Calu3 (cell line): Measurements from ENCODE around the gene XAB2. TPM values are rescaled to one million over a fixed set of nuclear protein-coding genes. Genes with fewer than 3 reads are reported as not detected.
A peak's percentile ranks its signal among the peaks of the same experiment; 100 is the strongest.

Source experiments
- Bru-seq: library from RNA; stranded (reverse); fragments of 400-500 nt; gene quantifications from one replicate; lab custom pipeline; 2021; lab: Mats Ljungman, UMichigan
- BruChase-seq, 2 experiments: library from RNA; stranded (reverse); fragments of 400-500 nt; gene quantifications; one replicate each; lab custom pipeline; 2021; lab: Mats Ljungman, UMichigan
- BruUV-seq: library from RNA; stranded (reverse); fragments of 400-500 nt; replicated peaks from 2 replicates; lab custom pipeline; 2021; lab: Mats Ljungman, UMichigan
- CTCF ChIA-PET: fragments of 300-600 bp; sonication (Branson Sonifier 250); formaldehyde crosslinking; loops from one replicate; lab custom pipeline; 2022; ENCODE audit warnings: antibody characterized with exemption; lab: Charles Lee
- DNase-seq: peaks from one replicate; pipeline ENCODE4 v3.0.0; 2022
- H3K27ac Mint-ChIP-seq: one replicate; pipeline ENCODE4 v1.8.0; 2022; ENCODE audit warnings: mixed read lengths; ENCODE audit not compliant: unreplicated experiment
- H3K27me3 Mint-ChIP-seq: one replicate; pipeline ENCODE4 v1.8.0; 2022; ENCODE audit warnings: mixed read lengths; ENCODE audit not compliant: unreplicated experiment
- H3K36me3 Mint-ChIP-seq: one replicate; pipeline ENCODE4 v1.8.0; 2022; ENCODE audit warnings: mild to moderate bottlenecking, moderate library complexity, mixed read lengths; ENCODE audit not compliant: insufficient read depth, unreplicated experiment
- H3K4me1 Mint-ChIP-seq: one replicate; pipeline ENCODE4 v1.8.0; 2022; ENCODE audit warnings: mild to moderate bottlenecking, low read depth, mixed read lengths; ENCODE audit not compliant: unreplicated experiment
- H3K4me3 Mint-ChIP-seq: one replicate; pipeline ENCODE4 v1.8.0; 2022; ENCODE audit warnings: mild to moderate bottlenecking, low read depth, moderate library complexity, mixed read lengths; ENCODE audit not compliant: unreplicated experiment
- H3K9me3 Mint-ChIP-seq: one replicate; pipeline ENCODE4 v1.8.0; 2022; ENCODE audit warnings: low read depth, mixed read lengths; ENCODE audit not compliant: unreplicated experiment
- CTCF ChIP-seq: fragments of 200-600 bp; IDR thresholded peaks from one replicate; pipeline ENCODE4 v1.8.0; 2022; ENCODE audit warnings: antibody characterized with exemption; ENCODE audit not compliant: unreplicated experiment
- intact Hi-C: fragments of 100-400 bp; cut with micrococcal nuclease; formaldehyde crosslinking; loops from one replicate; pipeline ENCODE4 v1.10.0; 2022; ENCODE audit not compliant: unreplicated experiment
- long read RNA-seq: library from polyadenylated mRNA; stranded (forward); transcript quantifications from one replicate; pipeline ENCODE4 v2.0.0, GENCODE V29; 2022
- total RNA-seq: library from RNA; stranded (reverse); gene quantifications from 2 replicates; pipeline ENCODE4 v1.2.3, GENCODE V29; 2022

The XAB2 gene
- total RNA-seq (33.0 and 36.5 TPM in 2 replicates), Bru-seq, nascent RNA (percentile 53 among the genes with signal in this experiment), BruChase-seq, experiment 1, labeled RNA remaining after a 6-hour chase (percentile 77 among the genes with signal in this experiment), BruChase-seq, experiment 2, labeled RNA remaining after a 2-hour chase (percentile 70 among the genes with signal in this experiment)
- long read RNA-seq, transcript XAB2-201 (19 exons, 2,667 nt): major isoform, 23 of 40 reads
- long read RNA-seq, partial matches to known transcripts: 13 of 40 reads
- long read RNA-seq, other reads (novel, unspliced or antisense): 4 of 40 reads

DNA sequence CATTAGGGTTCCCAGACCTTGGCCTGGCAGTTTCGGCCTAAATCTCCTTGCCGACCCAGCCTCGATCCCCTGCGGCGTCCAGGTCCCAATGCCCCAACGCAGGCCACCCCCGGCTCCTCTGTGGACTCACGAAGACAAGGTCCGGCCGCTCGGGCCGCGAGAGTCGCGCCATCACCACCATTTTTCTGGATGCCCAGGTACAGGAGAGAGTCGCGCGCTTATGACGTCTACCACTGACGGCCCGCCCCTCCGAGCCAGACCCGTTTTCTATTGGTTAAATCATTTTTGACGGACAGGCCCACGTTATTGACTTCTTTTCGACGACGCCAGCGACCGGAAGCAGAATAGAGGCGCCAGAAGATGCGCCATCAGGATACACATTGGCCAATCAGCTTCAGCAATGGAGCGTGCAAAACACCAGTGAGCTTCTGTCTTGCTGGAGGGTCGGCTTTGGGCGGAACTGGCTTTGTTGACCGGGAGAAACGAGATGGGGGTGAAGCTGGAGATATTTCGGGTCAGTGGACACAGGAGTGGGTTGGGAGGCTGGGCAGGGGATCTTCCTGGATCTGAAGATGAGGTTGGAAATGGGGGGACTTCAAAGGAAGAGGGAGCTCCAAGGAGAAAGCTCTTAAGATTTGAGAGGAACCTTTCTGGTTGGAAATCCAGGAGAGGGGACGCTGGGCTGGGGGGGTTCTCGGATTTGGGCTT lies at the start of gene XAB2, which contains the start of gene PET100:
TSS of gene XAB2 (minus strand) at position 199 of the 708 bp plus-strand sequence. CDS start at position 181, 18 bp downstream.
TSS of gene PET100 (plus strand) at position 447 of the 708 bp plus-strand sequence. CDS start at position 488, 41 bp downstream.
- peak; percentile 86 for DNase-seq
- no peak for TF ChIP-seq CTCF
- Mint-ChIP-seq H3K36me3 (peaks cover 41% of the 10 kb centered on the region), H3K27ac (peak within 1 kb of the TSS; percentile 93), H3K4me3 (peak within 1 kb of the TSS; percentile 95), H3K27me3 (no peaks in the 10 kb centered on the region), H3K4me1 (peaks cover 7% of the 10 kb centered on the region), H3K9me3 (no peaks in the 10 kb centered on the region)
- intact Hi-C loops: no loop called here
- no TSS peak for BruUV-seq
- CTCF ChIA-PET: interaction anchor here (0.6 to 1.4 kb wide), 8 partner anchors 9 to 188 kb away, joined by 3 to 7 read pairs (median 6); partner anchors contain the start of gene TRAPPC5

DNA sequence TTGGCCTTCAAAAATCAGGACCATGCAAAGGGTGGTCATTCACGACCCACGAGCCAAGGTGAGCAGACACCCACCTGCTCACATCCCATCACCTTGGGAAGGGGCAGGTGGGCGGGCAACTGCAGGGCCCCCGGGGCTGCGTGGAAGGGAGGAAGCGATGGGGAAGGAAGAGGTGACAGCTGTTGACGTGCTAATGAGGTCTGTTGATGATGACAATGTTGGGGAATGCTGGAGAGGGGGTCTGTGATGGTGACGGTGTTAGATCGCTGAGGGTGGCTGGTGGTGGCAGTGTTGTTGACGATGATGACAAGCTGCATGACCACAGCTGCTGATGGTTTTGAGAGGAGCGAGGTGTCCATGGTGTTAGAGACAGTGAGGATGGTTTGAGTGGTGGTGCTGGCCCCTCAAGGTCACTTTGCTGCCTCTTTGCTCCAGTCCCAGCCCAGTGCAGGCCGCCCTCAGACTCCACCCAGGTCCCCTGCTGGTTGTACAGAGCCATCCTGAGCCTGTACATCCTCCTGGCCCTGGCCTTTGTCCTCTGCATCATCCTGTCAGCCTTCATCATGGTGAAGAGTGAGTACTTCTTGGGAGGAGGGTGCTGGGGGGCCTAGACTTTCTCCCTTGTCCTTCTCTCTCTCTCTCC lies 48.4 kb upstream of the XAB2 start:
- no peak for TF ChIP-seq CTCF
- Mint-ChIP-seq H3K36me3 (peaks cover 17% of the 10 kb centered on the region), H3K4me1 (no peaks in the 10 kb centered on the region), H3K27ac (no peak overlapping the region), H3K27me3 (peaks cover 65% of the 10 kb centered on the region), H3K4me3 (no peak overlapping the region), H3K9me3 (no peaks in the 10 kb centered on the region)
- intact Hi-C loops: no loop called here
- CTCF ChIA-PET: interaction anchor here (1.3 kb wide), 1 partner anchor 109 kb away, joined by 11 read pairs; no protein-coding TSS in a partner anchor
- no TSS peak for BruUV-seq
- no peak for DNase-seq

DNA sequence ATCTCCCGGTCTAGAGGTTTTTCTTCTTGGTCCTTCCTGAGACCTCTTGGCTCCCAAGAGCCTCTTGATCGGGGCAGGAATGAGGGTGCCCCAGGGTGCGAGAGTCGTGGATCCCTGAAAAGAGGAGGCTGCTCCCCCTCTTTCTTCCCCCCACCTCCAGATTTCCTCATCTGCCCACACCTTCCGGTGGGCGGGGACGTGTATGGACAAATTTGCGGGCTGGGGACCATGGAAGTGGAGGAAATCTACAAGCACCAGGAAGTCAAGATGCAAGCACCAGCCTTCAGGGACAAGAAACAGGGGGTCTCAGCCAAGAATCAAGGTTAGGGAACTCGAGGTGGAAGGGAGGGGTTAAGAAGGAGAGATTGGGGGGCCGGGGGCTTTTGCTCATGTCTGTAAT lies 47.5 kb upstream of the XAB2 start, which contains the start of gene MCEMP1:
TSS of gene MCEMP1 (plus strand) at position 237 of the 400 bp plus-strand sequence. CDS start at position 268, 31 bp downstream.
- H3K4me1 Mint-ChIP-seq: no peaks in the 10 kb centered on the region
- H3K9me3 Mint-ChIP-seq: no peaks in the 10 kb centered on the region
- no peak within 1 kb of the TSS for H3K27ac Mint-ChIP-seq
- no peak within 1 kb of the TSS for H3K4me3 Mint-ChIP-seq
- CTCF ChIA-PET: no interaction called here
- TF ChIP-seq CTCF: no peak
- intact Hi-C loops: no loop called here
- peaks cover 16% of the 10 kb centered on the region for H3K36me3 Mint-ChIP-seq
- no peak for DNase-seq
- BruUV-seq: no TSS peak
- H3K27me3 Mint-ChIP-seq: peaks cover 67% of the 10 kb centered on the region

DNA sequence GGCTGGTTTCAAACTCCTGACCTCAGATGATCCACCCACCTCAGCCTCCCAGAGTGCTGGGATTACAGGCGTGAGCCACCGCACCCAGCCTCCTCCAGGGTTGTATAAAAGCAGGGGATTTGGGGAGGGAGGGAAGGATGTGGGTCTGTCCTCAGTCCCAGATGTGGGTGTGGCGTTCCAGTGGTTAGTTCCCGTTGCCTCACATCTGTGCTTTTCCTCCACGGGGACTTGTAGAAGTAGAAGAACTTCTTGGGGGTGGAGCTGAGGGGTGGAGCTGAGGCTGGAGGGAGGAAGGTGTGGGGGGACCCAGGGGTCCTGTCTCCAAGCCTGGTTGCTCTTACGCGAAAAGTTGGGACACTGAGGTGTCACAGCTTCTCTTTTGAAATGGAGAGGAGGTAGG lies 47.0 kb upstream of the XAB2 start:
- CTCF ChIA-PET: no interaction called here
- H3K4me3 Mint-ChIP-seq: no peak overlapping the region
- no peak overlapping the region for H3K27ac Mint-ChIP-seq
- DNase-seq: no peak
- H3K27me3 Mint-ChIP-seq: peaks cover 67% of the 10 kb centered on the region
- intact Hi-C loops: no loop called here
- H3K4me1 Mint-ChIP-seq: no peaks in the 10 kb centered on the region
- H3K9me3 Mint-ChIP-seq: no peaks in the 10 kb centered on the region
- BruUV-seq: no TSS peak
- H3K36me3 Mint-ChIP-seq: peaks cover 11% of the 10 kb centered on the region
- TF ChIP-seq CTCF: no peak
